K562 (cell line): ENCODE results near the gene PFDN4. TPM values are rescaled to one million over a fixed set of nuclear protein-coding genes. Genes with fewer than 3 reads are reported as not detected.
A peak's percentile ranks its signal among the peaks of the same experiment; 100 is the strongest.
"Not testable (repeated sequence)": the region's sequence is repeated elsewhere in the genome, so short reads cannot be mapped to it uniquely, and the experiment has no call there.

Experiments
- ATAC-seq: fragments of 200-7000 bp; cut with Tn5 transposase; 3 replicates; pipeline ENCODE4 v1.9.1; 2020; ENCODE audit warnings: moderate library complexity
- BruUV-seq: library from RNA; stranded (reverse); fragments of 400-500 nt; replicated peaks from 2 replicates; lab custom pipeline; 2021; lab: Mats Ljungman, UMichigan
- CTCF ChIA-PET: fragments of 300-600 bp; formaldehyde crosslinking; extraction: SDS; loops from one replicate; lab custom pipeline; 2021; ENCODE audit warnings: low intra/inter-chr PET ratio; lab: Yijun Ruan, JAX
- POLR2A ChIA-PET: fragments of 300-600, 350-650 bp; sonication (Branson Sonifier 250); formaldehyde crosslinking; extraction: SDS; loops from one replicate; lab custom pipeline; 2021; ENCODE audit warnings: antibody characterized with exemption, inconsistent platforms; lab: Yijun Ruan, JAX
- DNase-seq, 4 experiments: peaks; one replicate each; pipeline versions ENCODE4 v3.0.0 to v3.0.0-alpha.2; 2011 to 2018; ENCODE audit warnings: low spot score in 3 of 4, mixed read lengths in 3 of 4; ENCODE audit errors: extremely low read depth in 1 of 4
- FAIRE-seq: peaks from 2 replicates; lab custom pipeline; 2011; peaks lifted over from hg19 to GRCh38; lab: Jason Lieb, UNC
- H2AFZ ChIP-seq: 2 replicates; pipeline ENCODE4 v1.6.0; 2011; ENCODE audit warnings: low read depth, low read length, control low read depth, inconsistent platforms
- H3K27ac ChIP-seq: fragments of 200-600 bp; 3 replicates; pipeline ENCODE4 v1.8.0; 2011; ENCODE audit warnings: low read depth, mild to moderate bottlenecking, control low read depth, inconsistent platforms, low read length, moderate library complexity, mixed read lengths; ENCODE audit errors: extremely low read depth
- H3K27me3 ChIP-seq, 2 experiments: fragments of 300-600 bp in 1 of 2; 2 replicates in 1 of 2; 3 replicates in 1 of 2; pipeline versions ENCODE4 v1.6.0 to v1.8.0; 2011; ENCODE audit warnings: inconsistent platforms in 2 of 2, low read length in 2 of 2, mild to moderate bottlenecking in 1 of 2, mixed read lengths in 1 of 2, moderate library complexity in 1 of 2; ENCODE audit not compliant: control insufficient read depth in 2 of 2, insufficient read depth in 2 of 2
- H3K36me3 ChIP-seq: fragments of 300-600 bp; 3 replicates; pipeline ENCODE4 v1.8.0; 2011; ENCODE audit warnings: mild to moderate bottlenecking, low read length, inconsistent platforms; ENCODE audit not compliant: control insufficient read depth, insufficient read depth
- H3K4me1 ChIP-seq, 2 experiments: fragments of 200-600 bp in 1 of 2; replicated peaks in 1 of 2; 2 replicates in 1 of 2; 3 replicates in 1 of 2; pipeline versions ENCODE4 v1.5.1 to v1.8.0; 2011; ENCODE audit warnings: inconsistent platforms in 2 of 2, low read length in 2 of 2, mild to moderate bottlenecking in 1 of 2, mixed read lengths in 1 of 2, moderate library complexity in 1 of 2; ENCODE audit not compliant: control insufficient read depth in 2 of 2, insufficient read depth in 2 of 2
- H3K4me2 ChIP-seq: 2 replicates; pipeline ENCODE4 v1.6.1; 2011; ENCODE audit warnings: low read length, control low read depth, inconsistent platforms, mixed read lengths; ENCODE audit not compliant: insufficient read depth
- H3K4me3 ChIP-seq: fragments of 200-600 bp; sonication (generic), shearing (Covaris generic); 2 replicates; pipeline ENCODE4 v1.5.1; 2016; ENCODE audit warnings: control low read depth, inconsistent platforms
- H3K79me2 ChIP-seq: fragments of 200-600 bp; 3 replicates; pipeline ENCODE4 v1.8.0; 2011; ENCODE audit warnings: low read length, inconsistent platforms; ENCODE audit not compliant: control insufficient read depth, insufficient read depth
- H3K9ac ChIP-seq, 2 experiments: 2 replicates each; pipeline versions ENCODE4 v1.6.0 to v1.6.1; 2011; ENCODE audit warnings: low read depth in 2 of 2, low read length in 2 of 2, control low read depth in 1 of 2, inconsistent platforms in 1 of 2, mild to moderate bottlenecking in 1 of 2, mixed read lengths in 1 of 2; ENCODE audit not compliant: insufficient read depth in 1 of 2
- H3K9me1 ChIP-seq: one replicate; pipeline ENCODE4 v1.6.0; 2011; ENCODE audit warnings: inconsistent platforms, mild to moderate bottlenecking, low read length, moderate library complexity; ENCODE audit not compliant: control insufficient read depth, insufficient read depth
- H3K9me3 ChIP-seq: replicated peaks from 2 replicates; pipeline ENCODE4 v1.5.1; 2011; ENCODE audit warnings: low read depth, low read length, inconsistent platforms; ENCODE audit not compliant: control insufficient read depth, insufficient read depth
- H4K20me1 ChIP-seq: replicated peaks from 2 replicates; pipeline ENCODE4 v1.6.1; 2011; ENCODE audit warnings: low read length, inconsistent platforms, mixed read lengths; ENCODE audit not compliant: control insufficient read depth, insufficient read depth
- ZBTB11 ChIP-seq, 3 experiments: fragments of 200-800 bp in 1 of 3; fragments of 250-450 bp in 1 of 3; fragments of 450-650 bp in 1 of 3; sonication (Bioruptor Pico) in 1 of 3; sonication (Bioruptor generic) in 1 of 3; formaldehyde crosslinking in 1 of 3; IDR thresholded peaks; 2 replicates each; pipeline versions ENCODE4 v1.6.1 to v1.8.0; 2016 to 2022; ENCODE audit warnings: mild to moderate bottlenecking in 2 of 3, missing genetic modification characterization in 2 of 3, missing compliant biosample characterization in 1 of 3, moderate library complexity in 1 of 3
- WGBS: fragments of 100-300 bp; shearing (Covaris generic); methylation state at CpG from one replicate; pipeline ENCODE4 v1.1.6; 2016; ENCODE audit warnings: low coverage, mixed read lengths; ENCODE audit not compliant: insufficient coverage; ENCODE audit errors: missing lambda C conversion rate; 5-methylcytosine and 5-hydroxymethylcytosine counted together
- in situ Hi-C: fragments of 300-500 bp; cut with MboI; formaldehyde crosslinking; loops from 4 replicates; pipeline ENCODE4 v1.15.0; 2018; ENCODE audit warnings: inconsistent platforms, mixed read lengths
- intact Hi-C: fragments of 100-400 bp; cut with micrococcal nuclease; formaldehyde crosslinking; loops from 2 replicates; pipeline ENCODE4 v1.14.2; 2022
- polyA plus RNA-seq, 8 experiments: library from polyadenylated mRNA; depleted of rRNA in 4 of 8; stranded (reverse) in 5 of 8; unstranded in 3 of 8; fragments of >200 nt; fragmentation: Nextera tagmentation in 2 of 8; fragmentation: Illumina TruSeq in 1 of 8; extraction: Ambion mirVana in 2 of 8; extraction: Trizol in 1 of 8; gene quantifications; 2 replicates each; pipeline versions ENCODE4 v1.2.1 to v1.2.3, GENCODE V29; 2011 to 2014; ENCODE audit warnings: inconsistent platforms in 1 of 8, missing spikeins in 1 of 8
- total RNA-seq, 7 experiments: library from RNA; depleted of rRNA in 6 of 7; stranded (reverse); fragments of >200 nt in 6 of 7; fragmentation: Illumina TruSeq in 2 of 7; extraction: Trizol in 2 of 7; gene quantifications; 2 replicates each; pipeline versions ENCODE4 v1.2.1 to v1.2.3, GENCODE V29; 2011 to 2021; ENCODE audit warnings: low replicate concordance in 1 of 7

Gene PFDN4
- total and polyA plus RNA-seq, 9 of the 15 experiments (the other 6 are each of a cell fraction or from before 2014, with no cell fraction given) = 60.1 to 214 (median 122) TPM

GRCh38 chr20:54265791-54266190, 57.9 kb downstream of the PFDN4 start:
- H3K36me3 ChIP-seq, H3K27ac ChIP-seq, H2AFZ ChIP-seq, in situ Hi-C loops, BruUV-seq, POLR2A ChIA-PET, H3K4me2 ChIP-seq, H3K27me3 ChIP-seq, H3K4me1 ChIP-seq, H3K4me3 ChIP-seq, intact Hi-C loops, DNase-seq, FAIRE-seq, H3K9ac ChIP-seq, ATAC-seq, H3K9me3 ChIP-seq, H4K20me1 ChIP-seq, H3K9me1 ChIP-seq, H3K79me2 ChIP-seq, CTCF ChIA-PET: not testable (repeated sequence)
- whole genome bisulfite sequencing = 0% methylated on average over 6 of the region's 6 CpGs
- TF ChIP-seq ZBTB11 (CRISPR knock-in tag; IDR thresholded peaks at IDR 0.05) = peak in 1 of 3 experiments; percentile 67; a peak in 1 of 6 replicates
